Measurements from ENCODE around the gene PIEZO2. TPM values are rescaled to one million over a fixed set of nuclear protein-coding genes. Genes with fewer than 3 reads are reported as not detected.

Gene PIEZO2
- polyA plus RNA-seq, 1 experiment: 4.6 TPM

DNA sequence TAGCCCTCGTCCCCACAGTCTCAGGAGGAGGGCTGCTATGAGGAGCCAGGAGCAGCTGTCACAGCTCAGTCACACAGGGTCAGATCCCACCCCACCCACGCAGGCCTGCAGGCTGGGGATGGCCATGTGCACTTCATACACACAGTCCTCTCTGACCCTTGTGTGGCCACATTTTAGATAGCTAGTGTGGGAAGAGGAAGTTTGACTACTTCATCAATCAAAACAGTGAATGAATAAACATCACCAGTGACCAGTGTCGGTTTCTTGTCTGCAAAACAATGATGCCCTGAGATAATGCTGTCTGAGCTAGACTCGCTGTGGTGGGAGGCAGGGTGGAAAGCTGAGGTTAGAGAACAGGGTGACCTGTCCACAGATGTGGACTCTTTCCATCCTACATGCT is 107.1 kb downstream of the PIEZO2 start:
- Histone ChIP-seq H3K27me3 (ENCODE audit: control insufficient read depth, insufficient read depth, low read length) (no peaks in the 10 kb centered on the region; the same call in 1 of the 2 replicates), H3K36me3 (ENCODE audit: control insufficient read depth, insufficient read depth, low read length) (no peaks in the 10 kb centered on the region), H3K4me3 (ENCODE audit: low read depth, low read length) (no peak overlapping the region)
- DNase-seq (ENCODE audit: low read depth): no peak
- ChIA-PET CTCF (interaction anchor here (0.6 to 4.6 kb wide), 11 partner anchors 11 to 190 kb away, joined by 3 to 44 read pairs (median 4); no protein-coding TSS in a partner anchor), POLR2A (no interaction called here)
- TF ChIP-seq, protein P1, sequence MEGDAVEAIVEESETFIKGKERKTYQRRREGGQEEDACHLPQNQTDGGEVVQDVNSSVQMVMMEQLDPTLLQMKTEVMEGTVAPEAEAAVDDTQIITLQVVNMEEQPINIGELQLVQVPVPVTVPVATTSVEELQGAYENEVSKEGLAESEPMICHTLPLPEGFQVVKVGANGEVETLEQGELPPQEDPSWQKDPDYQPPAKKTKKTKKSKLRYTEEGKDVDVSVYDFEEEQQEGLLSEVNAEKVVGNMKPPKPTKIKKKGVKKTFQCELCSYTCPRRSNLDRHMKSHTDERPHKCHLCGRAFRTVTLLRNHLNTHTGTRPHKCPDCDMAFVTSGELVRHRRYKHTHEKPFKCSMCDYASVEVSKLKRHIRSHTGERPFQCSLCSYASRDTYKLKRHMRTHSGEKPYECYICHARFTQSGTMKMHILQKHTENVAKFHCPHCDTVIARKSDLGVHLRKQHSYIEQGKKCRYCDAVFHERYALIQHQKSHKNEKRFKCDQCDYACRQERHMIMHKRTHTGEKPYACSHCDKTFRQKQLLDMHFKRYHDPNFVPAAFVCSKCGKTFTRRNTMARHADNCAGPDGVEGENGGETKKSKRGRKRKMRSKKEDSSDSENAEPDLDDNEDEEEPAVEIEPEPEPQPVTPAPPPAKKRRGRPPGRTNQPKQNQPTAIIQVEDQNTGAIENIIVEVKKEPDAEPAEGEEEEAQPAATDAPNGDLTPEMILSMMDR (IDR thresholded peaks at IDR 0.05; ENCODE audit: insufficient read depth, low read depth, low read length): no peak

DNA sequence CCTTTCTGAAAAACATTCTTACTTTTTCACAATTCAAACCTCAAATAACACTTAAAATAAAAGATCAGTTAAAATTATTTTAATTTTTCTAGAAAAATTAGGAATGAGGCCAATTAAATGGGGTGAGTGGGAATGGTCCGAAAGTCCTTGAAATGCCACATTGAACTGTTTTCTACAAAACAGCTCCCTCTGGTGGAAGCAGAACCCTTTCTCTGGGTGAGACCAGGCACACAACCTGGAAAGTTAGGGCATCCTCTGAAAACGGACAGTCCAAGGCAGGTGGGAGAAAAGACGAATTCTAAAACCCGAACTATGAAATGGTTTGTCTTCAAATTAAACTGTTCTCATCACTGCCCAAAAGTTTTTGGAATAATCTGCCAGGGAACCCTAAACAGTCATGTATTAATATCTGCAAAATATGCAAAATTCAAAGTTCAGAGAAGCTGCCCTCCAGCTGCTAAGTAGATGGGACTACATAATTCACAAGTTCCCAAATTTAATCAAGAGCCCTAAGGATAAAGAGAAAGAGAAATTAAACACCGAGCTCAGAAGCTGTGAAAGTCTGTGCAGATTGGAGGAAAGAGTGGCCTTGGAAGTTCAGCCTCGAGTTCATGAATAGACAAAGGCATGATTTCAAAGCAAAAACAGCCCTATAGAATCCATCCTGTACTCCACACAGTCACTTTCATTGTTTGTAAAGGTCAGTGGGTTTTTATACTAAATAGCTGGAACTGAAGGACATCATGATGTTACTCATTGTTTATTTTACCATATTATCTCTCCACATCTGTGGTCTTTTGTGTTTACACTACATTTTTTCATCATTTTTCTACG is 108.3 kb downstream of the PIEZO2 start:
- no peak for DNase-seq (ENCODE audit: low read depth)
- ChIA-PET POLR2A (no interaction called here), CTCF (interaction anchor here (0.5 to 4.6 kb wide), 34 partner anchors 8 to 954 kb away, joined by 3 to 44 read pairs (median 4); no protein-coding TSS in a partner anchor)

DNA sequence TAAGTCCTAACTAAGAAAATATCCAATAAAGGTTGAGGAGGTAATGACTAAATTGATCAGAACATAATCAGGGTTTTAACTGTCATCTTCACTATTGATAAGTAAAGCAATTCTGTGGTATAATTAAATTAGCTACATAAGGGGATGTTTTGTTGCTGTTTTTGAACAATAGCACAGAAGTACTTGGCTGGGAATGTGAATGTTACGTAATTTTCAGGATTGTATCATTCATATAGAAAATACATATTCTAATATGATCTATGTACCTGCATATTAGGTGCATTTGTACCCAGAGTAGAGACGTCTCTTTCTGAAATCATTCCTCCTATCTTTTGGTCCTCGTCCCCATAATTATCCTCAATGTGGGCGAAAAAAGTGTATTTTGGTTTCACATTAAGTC is 109.0 kb downstream of the PIEZO2 start:
- Histone ChIP-seq H3K4me3 (ENCODE audit: low read depth, low read length) (no peak overlapping the region), H3K36me3 (ENCODE audit: control insufficient read depth, insufficient read depth, low read length) (no peaks in the 10 kb centered on the region), H3K27me3 (ENCODE audit: control insufficient read depth, insufficient read depth, low read length) (no peaks in the 10 kb centered on the region; the same call in 1 of the 2 replicates)
- CTCF ChIA-PET: interaction anchor here (0.5 to 4.6 kb wide), 21 partner anchors 8 to 955 kb away, joined by 3 to 44 read pairs (median 4); no protein-coding TSS in a partner anchor
- TF ChIP-seq, protein P1 (IDR thresholded peaks at IDR 0.05; ENCODE audit: insufficient read depth, low read depth, low read length): no peak
- POLR2A ChIA-PET: no interaction called here
- no peak for DNase-seq (ENCODE audit: low read depth)

More for the DNA sequence above, 108.3 kb downstream of the PIEZO2 start:
- no peaks in the 10 kb centered on the region for H3K36me3 ChIP-seq (ENCODE audit: control insufficient read depth, insufficient read depth, low read length)
- no peaks in the 10 kb centered on the region; the same call in 1 of the 2 replicates for H3K27me3 ChIP-seq (ENCODE audit: control insufficient read depth, insufficient read depth, low read length)
- no peak overlapping the region for H3K4me3 ChIP-seq (ENCODE audit: low read depth, low read length)
- TF ChIP-seq, protein P1 (IDR thresholded peaks at IDR 0.05; ENCODE audit: insufficient read depth, low read depth, low read length): peak; percentile 75

DNA sequence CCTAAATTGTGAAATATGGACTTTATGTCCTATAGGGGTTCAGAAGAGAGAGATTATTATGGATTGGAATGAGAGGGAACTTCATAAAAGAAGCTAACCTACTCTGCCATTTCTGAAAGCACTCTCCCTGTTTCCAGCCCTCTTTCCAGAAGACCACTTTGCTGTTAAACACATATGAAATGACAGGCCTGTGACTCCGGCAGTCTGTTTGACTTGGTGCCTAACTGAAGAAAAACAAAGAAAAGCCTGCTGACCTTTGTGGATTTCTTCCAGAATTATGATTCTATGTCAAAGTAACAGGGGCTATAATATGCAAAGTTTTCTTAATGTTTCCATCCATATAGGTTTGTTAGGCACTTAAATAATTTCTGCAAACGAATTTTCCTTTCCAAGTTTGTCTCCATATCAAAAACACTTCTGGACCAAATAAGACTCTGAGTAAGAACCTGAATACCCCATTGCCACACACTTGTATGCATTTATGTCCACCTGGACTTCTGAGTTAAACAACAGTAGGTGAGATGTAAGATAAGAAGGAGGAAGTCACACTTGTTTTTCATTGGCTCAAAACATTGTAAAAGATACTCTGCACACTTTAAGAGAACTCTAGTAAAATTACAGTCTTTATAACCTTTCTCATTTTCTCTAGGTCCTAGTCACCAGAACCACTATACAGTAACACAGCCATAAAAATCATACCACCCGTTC is 111.7 kb downstream of the PIEZO2 start:
- POLR2A ChIA-PET: no interaction called here
- no peaks in the 10 kb centered on the region for H3K36me3 ChIP-seq (ENCODE audit: control insufficient read depth, insufficient read depth, low read length)
- H3K4me3 ChIP-seq (ENCODE audit: low read depth, low read length): no peak overlapping the region
- DNase-seq (ENCODE audit: low read depth): no peak
- peaks cover 2% of the 10 kb centered on the region for H3K27me3 ChIP-seq (ENCODE audit: control insufficient read depth, insufficient read depth, low read length)
- CTCF ChIA-PET: interaction anchor here (0.6 to 1.3 kb wide), 3 partner anchors 137 to 249 kb away, joined by 3 to 5 read pairs (median 3); no protein-coding TSS in a partner anchor
- TF ChIP-seq, protein P1 (IDR thresholded peaks at IDR 0.05; ENCODE audit: insufficient read depth, low read depth, low read length): no peak

All from BJ (cell line).